Measurements from ENCODE around the gene ZNF577.
"Not testable (repeated sequence)": the region's sequence is repeated elsewhere in the genome, so short reads cannot be mapped to it uniquely, and the experiment has no call there.

Gene ZNF577

DNA sequence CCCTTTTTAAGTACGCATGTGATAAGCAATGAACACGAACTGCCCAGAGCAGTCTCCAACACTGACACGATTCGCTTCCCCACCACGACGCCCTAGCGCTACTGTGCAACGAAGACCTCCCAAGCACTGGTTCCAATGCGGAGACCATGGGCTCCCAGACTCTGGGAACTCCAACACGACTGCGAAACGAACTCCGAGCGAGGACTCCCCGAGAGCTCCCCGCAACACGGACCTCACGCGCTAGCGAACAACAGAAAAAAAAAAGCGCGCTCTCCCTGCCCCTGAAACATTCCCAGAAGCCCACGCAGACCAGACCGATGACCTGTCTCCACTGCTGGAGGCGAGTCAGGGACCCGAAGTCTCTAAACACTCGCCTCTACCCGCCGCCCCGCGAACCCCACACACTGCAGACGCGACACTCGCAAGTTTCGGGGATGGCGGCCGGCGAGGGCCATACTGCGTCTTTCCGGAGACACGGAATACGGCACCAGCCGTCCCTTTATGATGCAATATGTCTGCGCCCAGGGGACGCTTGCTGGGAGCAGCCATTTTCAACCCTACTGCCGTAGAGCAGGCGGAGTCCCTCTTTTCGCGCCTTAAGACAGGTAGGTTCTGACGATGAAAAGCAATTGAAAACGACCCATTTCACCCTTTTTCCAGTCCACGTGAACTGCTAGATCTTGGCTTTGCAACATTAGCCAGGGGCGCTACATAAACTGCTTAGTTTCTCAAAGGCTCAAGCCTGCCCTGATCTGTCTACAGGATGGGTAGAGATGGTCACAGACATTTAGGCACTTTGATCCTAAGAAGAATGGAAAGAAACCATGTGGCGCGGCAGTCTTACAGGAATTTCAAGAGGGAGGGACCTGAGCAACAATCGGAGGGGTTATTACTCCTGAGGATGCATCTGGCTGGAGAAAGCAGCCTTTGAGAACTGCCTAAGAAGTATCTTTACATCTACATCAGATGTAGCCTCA, at the start of gene ZNF577:
Gene ZNF577, minus strand, starts transcription at position 430 of the 977 bp plus-strand sequence. CDS start 7,569 bp downstream, outside the sequence.
- peak; percentile 82 for DNase-seq (ENCODE audit: low read depth in 2 of 2)

DNA sequence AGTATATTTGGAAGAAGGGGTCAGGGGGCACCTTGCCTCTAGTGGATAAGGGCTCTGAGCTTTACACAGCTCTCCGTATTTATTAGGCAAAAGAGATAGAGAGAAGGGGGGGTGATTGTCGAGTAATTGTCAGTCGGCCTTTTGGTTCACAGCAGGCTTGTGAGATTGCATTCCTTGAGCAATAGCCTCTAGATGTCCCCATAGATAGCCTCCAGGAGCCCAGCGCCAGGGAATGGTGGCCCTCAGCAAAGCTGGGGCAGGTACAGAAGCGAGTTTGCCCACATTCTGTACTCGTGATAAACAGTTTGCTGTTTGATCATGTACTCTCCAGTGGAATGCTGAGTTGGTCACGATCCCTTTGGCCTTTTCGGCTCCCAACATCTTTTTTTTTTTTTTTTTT, 44.2 kb upstream of the ZNF577 start:
- DNase-seq (ENCODE audit: low read depth in 2 of 2): no peak

DNA sequence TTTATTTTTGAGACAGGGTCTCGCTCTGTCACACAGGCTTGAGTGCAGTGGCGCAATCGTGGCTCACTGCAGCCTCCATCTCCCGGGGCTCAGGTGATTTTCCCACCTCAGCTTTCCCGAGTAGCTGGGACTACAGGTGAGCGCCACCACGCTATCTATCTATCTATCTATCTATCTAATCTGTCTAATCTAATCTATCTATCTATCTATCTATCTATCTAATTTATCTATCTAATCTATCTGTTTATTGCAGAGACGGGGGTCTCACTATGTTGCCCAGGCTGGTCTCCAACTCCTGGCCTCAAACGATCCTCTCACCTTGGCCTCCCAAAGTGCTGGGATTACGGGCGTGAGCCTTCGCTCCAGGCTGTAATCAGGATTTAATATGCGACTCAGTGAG, 40.1 kb upstream of the ZNF577 start:
- no peak for DNase-seq (ENCODE audit: low read depth in 2 of 2)

DNA sequence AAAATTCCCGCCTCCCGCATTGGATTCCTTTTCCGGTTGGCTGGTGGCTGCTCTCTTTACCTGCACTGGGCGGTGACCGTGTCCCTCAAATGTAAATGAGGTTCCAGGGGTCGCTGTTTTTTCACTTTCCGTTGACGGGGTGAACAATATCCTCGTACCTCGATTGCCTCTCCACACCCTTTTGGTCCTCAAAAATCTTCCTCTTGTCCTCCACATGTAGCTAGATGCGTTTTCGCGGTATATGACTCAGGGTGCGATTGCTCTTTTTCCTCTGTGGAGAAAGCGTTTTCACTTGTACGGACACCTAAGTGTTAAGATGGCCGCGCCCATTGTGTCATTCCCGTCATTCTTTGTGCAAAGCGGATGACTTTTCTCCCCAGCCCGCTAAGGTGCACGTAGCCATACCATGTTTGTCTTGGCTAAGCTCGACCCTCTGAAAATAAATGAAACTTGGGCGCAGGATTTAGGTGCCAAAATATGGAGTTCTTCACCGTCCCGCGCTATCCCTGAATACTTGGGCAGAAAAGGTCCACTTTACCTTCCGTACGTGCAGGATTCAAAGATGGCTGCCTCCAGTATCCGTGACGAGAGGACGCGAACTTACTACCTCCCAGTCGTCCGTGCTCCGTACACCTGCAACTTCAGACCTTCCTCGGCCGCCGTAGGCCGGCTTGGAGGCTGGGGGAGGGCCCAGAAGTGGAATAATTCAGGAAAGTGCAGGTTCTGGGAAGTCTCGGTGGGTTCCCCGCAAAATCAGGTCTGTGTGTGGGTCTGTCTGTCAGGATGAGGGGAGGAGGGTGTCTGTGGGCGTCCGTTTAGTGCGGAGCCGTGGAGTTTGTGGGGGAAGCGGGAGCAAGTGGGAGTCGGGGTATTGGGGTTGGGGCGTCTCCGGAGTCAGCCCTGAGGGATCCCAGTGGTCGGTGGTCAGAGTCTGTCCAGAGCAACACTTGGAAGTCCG, 39.3 kb upstream of the ZNF577 start, which contains the start of gene ZNF613:
Gene ZNF613, plus strand, starts transcription at position 689 of the 958 bp plus-strand sequence. CDS start 8,749 bp downstream, outside the sequence.
- peak; percentile 75 to 77 for DNase-seq (ENCODE audit: low read depth in 2 of 2)

DNA sequence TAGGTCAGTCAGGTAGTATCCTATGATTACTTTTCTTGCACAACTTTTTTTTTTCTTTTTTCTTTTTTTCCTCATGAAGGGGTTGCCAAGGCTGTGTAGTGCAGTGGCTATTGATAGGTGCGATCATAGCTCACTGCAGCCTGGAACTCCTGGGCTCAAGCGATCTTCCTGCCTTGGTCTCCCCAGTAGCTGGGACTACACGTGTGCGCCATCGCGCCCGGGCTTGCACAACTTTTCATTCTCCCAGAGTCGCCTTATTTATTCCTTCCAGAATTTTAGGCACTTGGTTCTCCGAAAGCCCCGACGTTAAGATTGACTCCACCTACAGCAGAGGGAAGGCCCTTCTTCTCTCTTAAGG, 38.7 kb upstream of the ZNF577 start:
- DNase-seq (ENCODE audit: low read depth in 2 of 2): no peak

DNA sequence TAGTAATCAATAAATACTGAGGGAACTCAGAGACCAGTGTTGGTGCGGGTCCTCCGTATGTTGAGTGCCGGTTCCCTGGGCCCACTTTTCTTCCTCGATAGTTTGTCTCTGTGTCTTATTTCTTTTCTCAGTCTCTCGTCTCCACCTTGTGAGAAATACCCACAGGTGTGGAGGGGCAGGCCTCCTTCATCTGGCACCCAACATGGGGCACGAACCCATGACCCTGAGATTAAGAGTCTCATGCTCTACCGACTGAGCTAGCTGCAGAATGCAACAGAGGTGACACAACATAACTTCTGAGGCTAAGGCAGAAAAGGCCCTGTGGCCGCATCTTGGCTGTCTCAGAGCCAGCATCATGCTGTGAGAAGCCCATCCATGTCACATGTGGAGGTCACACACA, 34.2 kb upstream of the ZNF577 start:
- no peak for DNase-seq (ENCODE audit: low read depth in 2 of 2)

DNA sequence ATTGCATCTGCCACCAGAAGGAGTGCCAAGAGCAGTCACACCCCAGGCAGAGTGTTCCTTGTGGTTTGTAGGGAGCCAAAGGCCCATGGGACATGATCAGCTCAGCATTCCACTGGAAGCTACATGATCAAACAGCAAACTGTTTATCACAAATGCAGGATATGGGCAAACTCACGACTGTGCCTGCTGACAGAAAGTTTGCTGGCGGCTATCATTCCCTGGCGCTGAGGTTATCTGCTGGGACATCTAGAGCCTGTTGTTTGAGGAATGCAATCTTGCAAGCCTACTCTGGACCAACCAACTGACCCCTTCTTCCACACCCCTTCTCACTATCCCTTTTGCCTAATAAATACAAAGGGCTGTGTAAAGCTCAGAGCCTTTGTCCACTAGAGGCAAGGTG, 31.9 kb upstream of the ZNF577 start:
- no peak for DNase-seq (ENCODE audit: low read depth in 2 of 2)

DNA sequence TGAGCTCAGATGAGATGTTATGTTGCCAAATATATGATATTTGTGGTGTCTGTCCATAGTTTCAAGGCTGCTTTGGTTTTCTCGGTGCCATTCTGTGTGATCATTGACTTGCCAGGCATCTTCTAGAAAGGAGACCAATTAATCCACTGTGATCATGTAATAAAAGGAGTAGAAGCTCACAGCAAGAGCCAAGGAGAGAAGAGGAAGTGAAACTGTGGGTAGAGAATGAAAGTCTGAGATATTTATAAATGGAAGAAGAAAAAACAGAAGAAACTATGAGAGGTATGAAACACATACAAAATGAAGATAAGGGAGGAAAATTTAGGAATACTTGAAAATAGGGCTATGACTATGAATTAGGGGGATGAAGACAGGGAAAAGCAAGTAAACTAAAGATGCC, 28.4 kb upstream of the ZNF577 start:
- no peak for DNase-seq (ENCODE audit: low read depth in 2 of 2)

DNA sequence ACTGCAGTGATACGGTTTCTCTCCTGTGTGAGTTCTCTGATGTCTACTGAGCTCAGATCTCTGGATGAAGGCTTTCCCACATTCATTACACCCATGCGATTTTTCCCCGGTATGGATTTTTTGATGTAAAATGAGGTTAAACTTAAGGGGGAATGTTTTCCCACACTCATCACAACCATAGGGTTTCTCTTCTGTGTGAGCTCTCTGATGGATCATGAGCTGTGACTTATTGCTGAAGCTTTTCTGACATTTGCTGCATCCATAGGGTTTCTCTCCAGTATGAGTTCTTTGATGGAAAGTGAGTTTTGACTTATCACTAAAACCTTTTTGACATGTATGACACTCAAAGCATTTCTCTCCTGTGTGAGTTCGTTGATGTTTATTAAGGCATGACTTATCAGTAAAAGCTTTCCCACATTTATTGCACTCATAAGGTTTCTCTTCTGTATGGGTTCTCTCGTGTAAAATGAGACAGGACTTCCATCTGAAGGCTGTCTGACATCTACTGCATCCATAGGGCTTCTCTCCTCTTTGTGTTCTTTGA, 27.6 kb upstream of the ZNF577 start:
- DNase-seq (ENCODE audit: low read depth in 2 of 2): no peak

DNA sequence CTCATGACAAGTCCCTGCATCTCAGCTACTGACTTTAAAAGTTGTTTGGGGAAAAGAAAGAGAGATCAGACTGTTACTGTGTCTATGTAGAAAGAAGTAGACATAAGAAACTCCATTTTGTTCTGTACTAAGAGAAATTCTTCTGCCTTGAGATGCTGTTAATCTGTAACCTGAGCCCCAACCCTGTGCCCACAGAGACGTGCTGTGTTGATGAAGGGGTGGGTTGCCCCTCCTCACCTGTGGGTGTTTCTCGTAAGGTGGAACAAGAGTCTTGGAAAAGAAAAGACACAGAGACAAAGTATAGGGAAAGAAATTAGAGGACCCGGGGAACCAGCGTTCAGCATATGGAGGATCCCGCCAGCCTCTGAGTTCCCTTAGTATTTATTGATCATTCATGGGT, 20.2 kb upstream of the ZNF577 start:
- not testable (repeated sequence) for DNase-seq (ENCODE audit: low read depth in 2 of 2)

DNA sequence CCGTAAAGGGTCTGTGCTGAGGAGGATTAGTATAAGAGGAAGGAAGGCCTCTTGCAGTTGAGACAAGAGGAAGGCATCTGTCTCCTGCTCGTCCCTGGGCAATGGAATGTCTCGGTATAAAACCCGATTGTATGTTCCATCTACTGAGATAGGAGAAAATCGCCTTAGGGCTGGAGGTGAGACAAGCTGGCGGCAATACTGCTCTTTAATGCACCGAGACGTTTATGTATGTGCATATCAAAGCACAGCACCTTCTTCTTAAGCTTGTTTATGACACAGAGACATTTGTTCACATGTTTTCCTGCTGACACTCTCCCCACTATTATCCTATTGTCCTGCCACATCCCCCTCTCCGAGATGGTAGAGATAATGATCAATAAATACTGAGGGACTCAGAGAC, 18.4 kb upstream of the ZNF577 start:
- not testable (repeated sequence) for DNase-seq (ENCODE audit: low read depth in 2 of 2)

DNA sequence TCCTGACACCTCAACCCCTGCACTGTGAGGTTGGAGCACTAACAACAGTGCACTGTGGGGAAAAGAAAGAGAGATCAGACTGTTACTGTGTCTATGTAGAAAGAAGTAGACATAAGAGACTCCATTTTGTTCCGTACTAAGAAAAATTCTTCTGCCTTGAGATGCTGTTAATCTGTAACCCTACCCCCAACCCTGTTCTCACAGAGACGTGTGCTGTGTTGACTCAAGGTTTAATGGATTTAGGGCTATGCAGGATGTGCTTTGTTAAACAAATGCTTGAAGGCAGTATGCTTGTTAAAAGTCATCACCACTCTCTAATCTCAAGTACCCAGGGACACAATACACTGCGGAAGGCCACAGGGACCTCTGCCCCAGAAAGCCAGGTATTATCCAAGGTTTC, 17.9 kb upstream of the ZNF577 start:
- DNase-seq (ENCODE audit: low read depth in 2 of 2): not testable (repeated sequence)

DNA sequence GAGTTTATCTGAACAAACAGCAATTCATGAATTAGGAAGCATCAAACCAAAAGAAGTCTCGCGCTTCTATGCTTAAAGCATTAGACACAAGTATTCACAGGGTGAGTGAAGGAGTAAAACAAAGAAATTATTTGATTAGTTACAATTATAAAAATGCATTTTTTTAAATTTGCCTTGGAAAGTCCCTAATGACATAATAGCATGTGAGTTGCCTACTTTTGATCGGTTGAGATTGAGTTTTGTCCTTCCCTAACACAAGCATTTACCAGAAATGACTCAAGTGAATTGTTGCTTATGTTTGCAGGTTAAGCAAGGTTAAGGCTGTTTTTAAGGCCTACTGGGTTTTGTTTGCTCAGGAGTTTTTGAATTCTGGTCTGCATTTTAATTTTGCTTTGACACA, 17.5 kb upstream of the ZNF577 start:
- DNase-seq (ENCODE audit: low read depth in 2 of 2): no peak

DNA sequence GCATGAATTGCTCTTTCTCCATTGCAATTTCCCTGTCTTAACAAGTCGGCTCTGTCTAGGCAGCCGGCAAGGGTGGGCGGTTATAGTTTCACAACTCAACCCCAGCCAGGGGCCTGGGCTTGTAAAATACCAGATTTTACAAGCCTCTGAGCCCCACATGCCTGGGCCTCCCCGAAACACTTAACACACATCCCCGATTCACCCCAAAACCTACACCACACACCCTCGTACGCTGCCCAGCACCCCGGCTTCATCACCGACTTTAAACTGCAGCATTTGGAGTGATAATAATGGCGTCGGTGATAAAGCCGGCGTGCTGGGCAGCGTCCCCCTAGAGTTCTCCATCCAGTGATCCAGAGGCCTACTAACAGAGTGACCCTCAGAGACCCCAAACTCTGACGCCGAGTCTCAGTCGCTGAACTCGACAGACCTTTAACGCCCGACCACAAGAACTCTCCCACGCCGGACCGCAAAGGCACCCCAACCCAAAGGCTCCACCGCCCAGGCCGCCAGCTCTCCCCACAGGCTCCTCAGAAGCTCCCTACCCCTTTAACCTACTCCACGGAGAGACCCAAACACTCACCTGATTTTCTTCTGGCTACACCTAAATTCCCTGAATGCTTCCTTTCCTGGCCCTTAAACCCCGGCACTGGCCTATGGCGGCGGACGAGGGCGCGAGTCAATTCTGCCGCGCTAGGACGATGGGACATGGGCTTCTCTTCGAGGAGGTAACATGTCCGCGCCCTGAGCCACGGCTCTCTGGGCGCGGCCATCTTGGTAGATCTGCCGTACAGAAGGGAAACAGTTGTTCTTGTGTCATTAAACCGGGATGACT, 16.8 kb upstream of the ZNF577 start, which contains the start of gene ZNF649:
Gene ZNF649, minus strand, starts transcription at position 687 of the 835 bp plus-strand sequence. CDS start 4,910 bp downstream, outside the sequence.
- DNase-seq (ENCODE audit: low read depth in 2 of 2): peak; percentile 46 to 60

DNA sequence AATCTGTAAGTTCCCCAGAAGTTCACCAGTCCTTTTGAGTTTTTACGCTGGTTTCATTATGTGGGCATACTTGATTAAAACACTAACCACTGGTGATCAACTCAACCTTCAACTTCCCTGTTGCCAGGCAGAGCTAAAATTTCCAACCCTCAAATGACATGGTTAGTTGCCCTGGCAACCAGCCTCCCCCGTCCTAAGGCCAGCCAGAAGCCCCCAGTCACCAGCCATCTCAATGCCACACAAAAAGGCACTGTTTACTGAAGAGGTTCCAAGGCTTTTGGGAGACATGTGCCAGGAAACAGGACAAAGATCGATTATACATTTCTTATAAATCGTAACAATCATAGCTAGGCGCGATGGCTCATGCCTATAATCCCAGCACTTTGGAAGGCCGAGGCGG, 15.4 kb upstream of the ZNF577 start:
- no peak for DNase-seq (ENCODE audit: low read depth in 2 of 2)

DNA sequence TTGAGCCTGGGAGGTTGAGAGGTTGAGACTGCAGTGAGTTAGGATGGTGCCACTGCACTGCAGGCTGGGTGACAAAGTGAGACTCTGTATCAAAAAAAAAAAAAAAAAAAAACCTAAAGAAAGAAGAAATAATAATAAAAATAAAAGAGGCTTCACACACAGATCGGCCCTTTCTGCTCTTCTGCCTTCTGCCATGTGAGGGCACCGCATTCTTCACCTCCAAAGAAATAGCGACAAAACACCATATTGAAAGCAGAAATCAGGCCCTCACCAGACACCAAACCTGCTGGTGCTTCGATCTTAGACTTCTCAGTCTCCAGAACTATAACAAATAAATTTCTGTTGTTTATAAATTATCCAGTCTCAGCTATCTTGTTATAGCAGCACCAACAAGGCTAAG, 14.1 kb upstream of the ZNF577 start:
- no peak for DNase-seq (ENCODE audit: low read depth in 2 of 2)

DNA sequence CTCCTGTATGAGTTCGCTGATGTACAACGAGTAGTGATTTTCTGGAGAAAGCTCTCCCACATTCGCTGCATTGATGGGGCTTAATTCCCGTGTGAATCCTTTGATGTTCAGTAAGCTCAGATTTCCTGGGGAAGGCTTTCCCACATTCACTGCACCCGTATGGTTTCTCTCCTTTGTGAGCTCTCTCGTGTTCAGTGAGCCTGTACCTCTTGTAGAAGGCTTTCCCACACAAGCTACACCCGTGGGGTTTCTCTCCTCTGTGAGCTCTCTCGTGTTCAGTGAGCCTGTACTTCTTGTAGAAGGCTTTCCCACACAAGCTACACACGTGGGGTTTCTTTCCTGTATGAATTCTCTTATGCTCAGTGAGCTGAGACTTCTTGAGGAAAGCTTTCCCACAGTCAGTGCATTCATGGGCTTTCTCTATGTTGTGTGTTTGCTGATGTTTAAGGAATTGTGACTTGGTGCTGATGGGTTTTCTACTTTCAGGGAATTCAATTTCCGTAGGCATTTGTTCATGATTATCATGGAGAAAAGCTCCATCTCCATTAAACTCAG, 3.5 kb upstream of the ZNF577 start:
- DNase-seq (ENCODE audit: low read depth in 2 of 2): no peak

DNA sequence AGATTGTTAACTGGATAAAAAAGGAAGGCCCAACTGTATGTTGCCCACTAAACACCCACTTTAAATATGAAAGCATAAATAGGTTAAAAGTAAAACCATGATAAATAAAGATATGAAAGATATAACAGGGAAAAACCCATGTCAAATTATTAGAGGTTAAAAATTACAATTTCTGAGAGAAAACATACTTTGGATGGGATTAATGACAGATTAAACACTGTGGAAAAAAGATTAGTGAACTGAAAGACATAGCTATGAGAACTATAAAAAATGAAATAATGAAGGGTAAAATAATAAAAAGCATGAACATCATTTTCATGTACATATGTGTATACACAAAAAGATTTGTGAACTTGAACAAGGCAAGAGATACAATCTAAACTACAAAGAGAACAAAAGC, 2.2 kb upstream of the ZNF577 start:
- DNase-seq (ENCODE audit: low read depth in 2 of 2): no peak

DNA sequence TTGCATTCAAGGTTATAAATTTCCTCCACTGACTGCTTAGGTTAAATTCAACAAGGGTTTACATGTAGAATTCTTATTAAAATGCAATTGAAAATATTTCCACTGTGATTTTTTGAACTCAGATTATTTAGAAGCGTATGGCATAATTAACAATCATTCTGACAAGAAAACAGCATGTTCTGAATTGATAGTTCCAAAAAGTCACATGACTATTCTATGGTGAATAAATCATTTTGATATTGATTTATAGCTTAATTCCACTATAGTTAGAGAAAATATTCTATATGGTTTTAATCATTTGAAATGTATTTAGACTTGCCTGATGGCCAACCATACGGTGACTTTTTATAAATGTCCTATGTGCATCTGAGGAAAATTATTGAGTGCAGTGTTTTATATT, 3.0 kb downstream of the ZNF577 start:
- no peak for DNase-seq (ENCODE audit: low read depth in 2 of 2)

DNA sequence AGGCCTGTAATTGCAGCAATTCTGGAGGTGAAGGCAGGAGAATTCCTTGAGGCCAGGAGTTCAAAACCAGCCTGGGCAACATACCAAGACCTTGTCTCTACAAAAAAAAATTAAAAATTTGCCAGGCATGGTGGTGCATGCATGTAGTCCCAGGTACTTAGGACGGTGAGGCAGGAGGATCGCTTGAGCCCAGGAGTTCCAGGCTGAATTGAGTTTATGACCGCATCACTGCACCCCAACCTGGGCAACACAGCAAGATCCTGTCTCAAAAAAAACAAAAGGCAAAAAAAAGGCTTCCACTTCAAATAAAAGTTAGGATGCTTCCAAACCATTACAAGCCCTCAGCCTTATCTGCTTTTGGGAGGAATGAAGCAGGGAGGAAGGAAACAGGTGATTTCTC, 5.2 kb downstream of the ZNF577 start:
- DNase-seq (ENCODE audit: low read depth in 2 of 2): no peak

DNA sequence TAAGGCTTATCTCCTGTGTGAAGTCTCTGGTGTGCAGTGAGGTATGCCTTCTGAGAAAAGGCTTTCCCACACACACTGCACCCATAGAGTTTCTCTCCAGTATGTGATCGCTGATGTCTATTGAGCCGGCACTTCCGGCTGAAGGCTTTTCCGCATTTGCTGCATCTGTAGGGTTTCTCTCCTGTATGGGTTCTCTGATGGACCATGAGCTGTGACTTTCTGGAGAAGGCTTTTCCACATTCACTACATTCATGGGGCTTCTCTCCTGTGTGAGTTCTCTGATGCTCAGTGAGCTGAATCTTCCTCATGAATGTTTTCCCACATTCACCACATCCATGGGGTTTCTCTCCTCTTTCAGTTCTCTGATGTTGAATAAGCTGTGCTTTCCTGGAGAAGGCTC, 14.7 kb downstream of the ZNF577 start:
- no peak for DNase-seq (ENCODE audit: low read depth in 2 of 2)
